Measurements from ENCODE around the gene PLOD1.

- no peak for TF ChIP-seq CTCF (tag by site-specific recombination; IDR thresholded peaks at IDR 0.05)
- TF ChIP-seq, protein P1, sequence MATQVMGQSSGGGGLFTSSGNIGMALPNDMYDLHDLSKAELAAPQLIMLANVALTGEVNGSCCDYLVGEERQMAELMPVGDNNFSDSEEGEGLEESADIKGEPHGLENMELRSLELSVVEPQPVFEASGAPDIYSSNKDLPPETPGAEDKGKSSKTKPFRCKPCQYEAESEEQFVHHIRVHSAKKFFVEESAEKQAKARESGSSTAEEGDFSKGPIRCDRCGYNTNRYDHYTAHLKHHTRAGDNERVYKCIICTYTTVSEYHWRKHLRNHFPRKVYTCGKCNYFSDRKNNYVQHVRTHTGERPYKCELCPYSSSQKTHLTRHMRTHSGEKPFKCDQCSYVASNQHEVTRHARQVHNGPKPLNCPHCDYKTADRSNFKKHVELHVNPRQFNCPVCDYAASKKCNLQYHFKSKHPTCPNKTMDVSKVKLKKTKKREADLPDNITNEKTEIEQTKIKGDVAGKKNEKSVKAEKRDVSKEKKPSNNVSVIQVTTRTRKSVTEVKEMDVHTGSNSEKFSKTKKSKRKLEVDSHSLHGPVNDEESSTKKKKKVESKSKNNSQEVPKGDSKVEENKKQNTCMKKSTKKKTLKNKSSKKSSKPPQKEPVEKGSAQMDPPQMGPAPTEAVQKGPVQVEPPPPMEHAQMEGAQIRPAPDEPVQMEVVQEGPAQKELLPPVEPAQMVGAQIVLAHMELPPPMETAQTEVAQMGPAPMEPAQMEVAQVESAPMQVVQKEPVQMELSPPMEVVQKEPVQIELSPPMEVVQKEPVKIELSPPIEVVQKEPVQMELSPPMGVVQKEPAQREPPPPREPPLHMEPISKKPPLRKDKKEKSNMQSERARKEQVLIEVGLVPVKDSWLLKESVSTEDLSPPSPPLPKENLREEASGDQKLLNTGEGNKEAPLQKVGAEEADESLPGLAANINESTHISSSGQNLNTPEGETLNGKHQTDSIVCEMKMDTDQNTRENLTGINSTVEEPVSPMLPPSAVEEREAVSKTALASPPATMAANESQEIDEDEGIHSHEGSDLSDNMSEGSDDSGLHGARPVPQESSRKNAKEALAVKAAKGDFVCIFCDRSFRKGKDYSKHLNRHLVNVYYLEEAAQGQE (tag by site-specific recombination; IDR thresholded peaks at IDR 0.05) = no peak
- no peak for TF ChIP-seq ZBTB1 (tag by site-specific recombination; IDR thresholded peaks at IDR 0.05)
- TF ChIP-seq ZBTB21 (tag by site-specific recombination; IDR thresholded peaks at IDR 0.05) = no peak
- no peak for TF ChIP-seq MZF1 (tag by site-specific recombination; IDR thresholded peaks at IDR 0.05; ENCODE audit: borderline replicate concordance)
- TF ChIP-seq ZNF416 (tag by site-specific recombination; IDR thresholded peaks at IDR 0.05) = no peak
- no peak for TF ChIP-seq ZNF707 (tag by site-specific recombination; IDR thresholded peaks at IDR 0.05)
- TF ChIP-seq IKZF3 (tag by site-specific recombination; IDR thresholded peaks at IDR 0.05) = no peak
- TF ChIP-seq ZNF747 (tag by site-specific recombination; IDR thresholded peaks at IDR 0.05) = no peak
- no peak for TF ChIP-seq ZNF311 (tag by site-specific recombination; IDR thresholded peaks at IDR 0.05; ENCODE audit: borderline replicate concordance)
- no peak for TF ChIP-seq ZNF23 (tag by site-specific recombination; IDR thresholded peaks at IDR 0.05; ENCODE audit: borderline replicate concordance)
- no peak for TF ChIP-seq ZNF121 (tag by site-specific recombination; IDR thresholded peaks at IDR 0.05)
- no peak for TF ChIP-seq GFI1B (tag by site-specific recombination; IDR thresholded peaks at IDR 0.05)
These were observed 6.5 kb upstream of the PLOD1 start for GRCh38 chr1:11927866-11928592.
